HG02938 (cell line): Measurements from ENCODE around the gene IL10.

Source experiments
- ATAC-seq: cut with Tn5 transposase; IDR thresholded peaks from one replicate; pipeline ENCODE4 v1.9.1; 2021; ENCODE audit warnings: mild to moderate bottlenecking, moderate library complexity; ENCODE audit not compliant: unreplicated experiment

IL10 gene

GRCh38 chr1:206772243-206772937 lies at the start of gene IL10:
TSS of gene IL10 (minus strand) at chr1:206772494. CDS start at chr1:206772435, 59 bp downstream.
- no peak for ATAC-seq

DNA sequence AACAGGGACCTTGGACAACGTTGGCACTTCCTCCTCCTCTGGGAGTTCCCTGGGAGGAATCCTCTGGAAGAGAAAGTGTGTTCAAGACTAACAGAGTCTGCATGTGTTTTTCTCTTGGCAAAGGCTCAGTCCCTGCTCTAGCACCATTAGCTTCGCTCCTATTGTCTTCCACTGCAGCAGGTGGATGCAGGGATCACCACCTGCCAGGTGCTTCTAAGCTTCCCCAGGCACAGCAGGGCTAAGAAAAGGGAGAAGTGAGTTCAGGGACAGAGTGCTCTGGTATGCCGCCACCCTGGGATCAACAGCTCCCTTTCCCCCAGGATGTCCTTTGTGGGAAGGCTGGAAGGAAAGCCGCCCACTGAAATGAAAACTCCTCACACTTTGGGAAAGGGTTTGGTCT lies 49.2 kb upstream of the IL10 start:
- ATAC-seq: no peak

GRCh38 chr1:206816390-206817287 lies 44.3 kb upstream of the IL10 start:
- ATAC-seq: peak; percentile 83

- ATAC-seq: peak; percentile 57
Measured at GRCh38 chr1:206814716-206815341, 42.5 kb upstream of the IL10 start.

DNA sequence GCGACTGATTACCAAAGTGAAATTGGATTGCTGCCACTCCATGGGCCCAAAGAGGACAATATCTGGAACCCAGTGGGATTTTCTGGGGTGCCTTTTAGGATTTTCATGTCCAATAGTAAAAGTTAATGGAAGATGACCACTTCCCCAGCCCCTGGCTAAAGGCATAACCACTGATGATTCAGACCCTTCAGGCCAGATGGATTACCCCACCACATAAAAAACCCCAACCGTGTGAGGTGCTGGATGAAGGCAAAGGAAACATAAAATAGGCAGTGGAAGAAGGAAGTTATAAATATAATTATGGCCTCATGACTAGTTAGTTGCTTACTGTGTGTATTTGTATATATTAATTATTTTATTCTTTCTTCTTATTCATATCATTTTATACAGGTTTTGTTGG lies 40.2 kb upstream of the IL10 start:
- ATAC-seq: no peak

GRCh38 chr1:206809504-206810084 lies 37.3 kb upstream of the IL10 start:
- no peak for ATAC-seq

DNA sequence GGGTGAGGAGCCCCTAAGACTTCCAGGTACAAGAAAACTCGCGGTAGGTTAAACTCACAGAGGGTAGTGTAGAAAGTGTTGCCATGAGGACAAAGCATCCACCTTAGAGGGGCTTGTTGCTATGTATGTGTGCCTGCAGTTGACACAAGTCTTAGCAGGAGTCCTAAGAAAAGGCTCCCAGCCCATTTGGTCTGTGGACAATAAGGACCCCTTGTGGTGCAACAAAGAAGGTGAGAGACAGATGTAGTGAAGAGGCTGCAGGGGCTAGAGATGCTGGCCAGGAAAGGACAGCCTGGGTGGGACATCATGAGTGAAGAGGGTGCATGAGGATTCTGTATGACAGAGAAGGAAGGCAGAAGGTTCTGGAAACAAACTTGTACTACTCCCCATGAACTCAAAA lies 36.3 kb upstream of the IL10 start:
- peak; percentile 68 for ATAC-seq

- no peak for ATAC-seq
Measured at GRCh38 chr1:206805357-206805756, 33.1 kb upstream of the IL10 start.

DNA sequence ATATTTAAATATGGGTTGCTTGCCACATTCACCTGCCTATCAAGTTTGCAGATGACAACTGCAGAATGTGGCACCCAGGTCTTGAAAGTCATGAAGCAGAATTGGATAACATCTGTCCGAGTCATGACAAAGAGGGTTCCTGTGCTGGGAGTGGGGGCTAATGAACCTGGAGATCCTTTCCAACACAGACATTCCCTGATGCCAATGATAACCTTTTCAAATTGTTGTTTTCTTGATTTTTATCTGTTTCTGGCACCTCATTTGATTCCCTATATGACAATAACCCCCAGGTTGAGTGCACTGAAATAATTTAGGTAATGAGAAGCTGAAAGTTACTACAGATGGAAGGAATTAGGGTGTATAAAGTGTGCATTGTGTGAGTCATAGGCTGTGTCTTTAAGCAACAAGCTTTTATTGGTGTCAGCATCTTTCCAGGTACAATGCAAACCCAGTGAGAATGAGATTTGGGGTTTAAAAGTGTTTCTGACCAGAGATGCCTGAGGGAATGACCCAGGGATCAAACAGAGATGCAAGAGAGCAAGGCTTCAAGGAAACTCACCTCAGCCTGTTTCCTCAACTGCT lies 32.0 kb upstream of the IL10 start:
- ATAC-seq: no peak

GRCh38 chr1:206803221-206803730 lies 31.0 kb upstream of the IL10 start:
- peak; percentile 98 for ATAC-seq

DNA sequence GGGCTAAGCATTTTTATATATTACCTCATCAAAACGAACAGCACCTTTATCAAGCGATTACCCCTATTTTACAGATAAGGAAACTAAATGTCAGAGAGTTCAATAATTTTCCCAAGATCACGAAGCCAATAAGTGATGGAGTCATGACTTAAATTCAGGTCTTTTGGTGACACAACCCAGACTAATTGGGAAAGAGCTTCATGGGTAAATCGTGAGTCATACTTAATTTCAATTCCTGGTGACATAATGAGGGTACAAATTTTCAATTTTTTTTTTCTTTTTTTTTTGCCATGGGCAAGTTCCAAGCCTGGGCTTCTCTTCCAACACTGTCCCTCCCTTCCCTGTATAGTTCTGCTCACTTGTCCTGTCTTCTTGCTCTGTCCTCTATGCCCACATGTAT lies 30.1 kb upstream of the IL10 start:
- no peak for ATAC-seq

DNA sequence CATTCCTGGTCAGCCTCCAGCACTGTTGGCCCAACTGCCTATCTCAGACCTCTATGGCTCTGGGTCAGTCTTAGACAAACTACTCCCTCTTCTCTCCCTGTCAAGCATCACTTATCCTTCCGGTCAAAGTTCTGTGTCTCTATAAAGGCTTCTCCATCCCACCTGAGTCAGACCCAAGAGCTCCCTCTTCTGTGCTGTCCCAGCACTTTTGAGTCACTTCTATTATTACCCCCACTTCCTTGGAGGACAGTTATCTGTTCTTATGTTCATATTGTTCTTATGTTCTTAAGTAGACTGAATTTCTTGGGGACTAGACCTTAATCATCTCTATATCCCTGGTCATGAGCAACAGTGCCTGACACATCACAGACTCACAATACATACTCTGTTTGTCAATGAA lies 29.2 kb upstream of the IL10 start:
- no peak for ATAC-seq

GRCh38 chr1:206800891-206801290 lies 28.6 kb upstream of the IL10 start:
- ATAC-seq: no peak

DNA sequence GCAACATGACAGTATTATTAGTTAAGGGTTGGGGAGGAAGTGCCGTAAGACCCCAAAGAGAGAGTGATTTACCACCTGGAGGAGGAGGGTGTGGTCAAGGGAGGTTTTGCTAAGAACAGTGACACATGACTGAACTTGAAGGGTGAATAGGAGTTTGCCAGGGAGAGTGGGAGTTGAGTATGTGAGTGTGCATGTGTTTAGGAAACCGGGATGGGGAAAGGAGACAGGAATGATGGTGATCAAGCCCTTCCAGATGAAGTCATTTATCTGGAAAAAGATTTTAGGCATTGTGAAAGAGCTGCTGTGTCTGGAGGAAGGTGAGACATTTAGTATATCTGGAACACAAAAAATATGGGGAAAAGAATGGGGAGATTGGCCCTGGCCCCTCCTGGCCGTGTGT lies 28.1 kb upstream of the IL10 start:
- no peak for ATAC-seq

DNA sequence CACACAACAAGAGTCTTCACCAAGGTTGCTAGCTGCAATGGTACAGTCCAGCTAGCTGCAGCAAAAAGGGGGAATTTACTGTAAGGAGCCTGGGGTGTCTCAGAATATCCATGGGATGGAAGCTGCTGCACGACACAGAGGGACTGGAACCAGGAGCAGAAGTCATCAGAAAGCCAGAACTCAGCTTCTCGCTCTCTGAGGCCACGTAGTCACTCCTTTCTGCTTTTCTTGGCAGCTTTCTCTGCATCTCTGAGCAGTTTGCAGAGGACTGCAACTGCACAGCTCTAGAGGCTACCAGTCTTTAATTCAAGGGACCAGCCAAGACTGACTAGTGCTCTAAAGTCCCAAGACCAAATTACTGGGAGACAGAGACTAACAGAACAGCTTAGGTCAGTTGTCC lies 27.0 kb upstream of the IL10 start:
- no peak for ATAC-seq

- no peak for ATAC-seq
Measured at GRCh38 chr1:206798384-206798996, 26.2 kb upstream of the IL10 start.

DNA sequence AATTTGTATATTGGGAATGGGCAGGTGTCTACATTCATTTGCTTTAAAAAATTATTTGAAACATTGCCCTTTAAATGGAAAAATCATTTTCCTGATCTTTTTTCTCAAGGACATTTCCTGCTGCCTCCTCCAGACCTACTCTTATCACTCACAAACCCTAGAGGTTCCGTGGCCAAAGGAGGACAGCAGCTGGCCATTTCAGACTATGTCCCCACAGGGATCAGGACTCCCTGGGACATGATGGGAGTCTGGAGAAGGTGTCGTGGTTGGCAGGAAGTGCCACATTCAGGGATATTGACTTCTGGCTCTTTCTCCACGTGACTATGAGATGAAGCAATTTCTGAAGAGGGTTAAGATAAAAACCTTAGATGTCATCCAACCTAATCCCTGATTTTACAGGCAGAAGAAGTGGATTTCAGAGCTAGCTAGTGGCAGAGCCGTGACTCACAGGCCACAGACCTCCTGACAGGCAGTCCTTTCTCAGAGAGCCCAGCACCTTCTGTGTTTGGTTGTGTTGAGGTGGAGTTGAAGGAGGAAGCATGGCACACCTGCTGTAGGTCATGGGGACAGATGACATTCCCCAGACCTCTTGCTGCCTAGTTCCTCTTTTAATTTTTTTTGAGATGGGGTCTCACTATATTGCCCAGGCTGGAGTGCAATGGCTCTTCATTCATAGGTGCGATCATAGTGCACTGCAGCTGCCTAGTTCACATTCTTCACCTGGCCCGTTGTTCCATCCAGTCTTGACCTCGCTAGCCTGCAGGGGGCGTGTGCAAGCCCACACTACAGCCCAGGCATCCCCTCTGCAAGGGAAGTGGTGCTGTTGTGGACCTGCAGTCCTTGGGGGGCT lies 25.5 kb upstream of the IL10 start:
- ATAC-seq: no peak

- ATAC-seq: no peak
Measured at GRCh38 chr1:206796981-206797402, 24.7 kb upstream of the IL10 start.

GRCh38 chr1:206796116-206796515 lies 23.8 kb upstream of the IL10 start:
- no peak for ATAC-seq
